Measurements from ENCODE around the gene TFIP11.

GRCh38 chr22:26486394-26486793 lies 25.9 kb downstream of the TFIP11 start:
- no peak for TF ChIP-seq CTCF (IDR thresholded peaks at IDR 0.05)
- no peak for TF ChIP-seq POLR2AphosphoS5 (IDR thresholded peaks at IDR 0.05; ENCODE audit: insufficient read depth in 1 of 2, low read depth in 1 of 2)

Data from vagina (tissue), 2 donors.